Ovary (tissue), 9 donors: Measurements from ENCODE around the gene NHLH1. TPM values are rescaled to one million over a fixed set of nuclear protein-coding genes. Genes with fewer than 3 reads are reported as not detected.

Source experiments
- DNase-seq, 5 donors: peaks; one replicate each; pipeline ENCODE4 v3.0.0-alpha.2; 2019 to 2020
- H3K27ac ChIP-seq, 2 donors: fragments of 200-600 bp; one replicate each; pipeline versions ENCODE4 v1.5.1 to v1.8.0; 2019 to 2022
- H3K27me3 ChIP-seq: fragments of 200-600 bp; one replicate; pipeline ENCODE4 v1.8.0; 2022
- H3K36me3 ChIP-seq: fragments of 200-600 bp; sonication (generic); one replicate; pipeline ENCODE4 v1.5.1; 2019
- H3K4me1 ChIP-seq: one replicate; pipeline ENCODE4 v1.8.1; 2013; ENCODE audit warnings: mild to moderate bottlenecking, moderate library complexity; ENCODE audit not compliant: insufficient read depth
- H3K4me3 ChIP-seq: fragments of 200-600 bp; sonication (generic); one replicate; pipeline ENCODE4 v1.5.1; 2017
- H3K9me3 ChIP-seq, 2 donors: fragments of 200-600 bp in 1 of 2; sonication (generic) in 1 of 2; one replicate each; pipeline versions ENCODE4 v1.5.1 to v1.8.1; 2013 to 2019; ENCODE audit warnings: mild to moderate bottlenecking in 1 of 2, moderate library complexity in 1 of 2
- CTCF ChIP-seq, 3 donors: fragments of 450-650 bp in 2 of 3; fragments of 200-600 bp in 1 of 3; IDR thresholded peaks; one replicate each; pipeline versions ENCODE4 v1.5.1 to v1.8.0; 2016 to 2022; ENCODE audit warnings: antibody characterized with exemption in 3 of 3, mild to moderate bottlenecking in 1 of 3
- EP300 ChIP-seq: sonication (generic); formaldehyde crosslinking; IDR thresholded peaks from one replicate; pipeline ENCODE4 v1.6.1; 2017; ENCODE audit warnings: antibody characterized with exemption
- POLR2A ChIP-seq: fragments of 450-650 bp; IDR thresholded peaks from one replicate; pipeline ENCODE4 v1.6.1; 2017; ENCODE audit warnings: antibody characterized with exemption, mild to moderate bottlenecking, moderate library complexity
- WGBS, 3 donors: extraction: QIAGEN DNeasy Blood & Tissue Kit in 1 of 3; methylation state at CpG; one replicate each; pipeline versions ENCODE4 v1.1.5 to v1.1.7; 2013 to 2017; 5-methylcytosine and 5-hydroxymethylcytosine counted together
- intact Hi-C, 4 donors: fragments of 100-400 bp; cut with DNase I; formaldehyde crosslinking; loops; one replicate each; pipeline versions ENCODE4 v1.11.0 to v1.15.1; 2022 to 2023
- polyA plus RNA-seq, 2 donors: library from polyadenylated mRNA; stranded (reverse); fragments of 200-250 nt in 1 of 2; fragments of 350-450 nt in 1 of 2; fragmentation: Illumina TruSeq in 1 of 2; extraction: RNeasy Lipid Tissue Mini Kit (QIAGEN cat#74804) in 1 of 2; gene quantifications; one replicate each; pipeline ENCODE4 v1.2.3, GENCODE V29; 2013 to 2014
- total RNA-seq, 7 donors: library from RNA; depleted of rRNA in 2 of 7; stranded (reverse); fragments of >200 nt in 2 of 7; fragmentation: NEBNext Ultra II Directional in 3 of 7; extraction: Animal tissue kit (Norgen Biotek cat#: 25700) in 3 of 7; gene quantifications; one replicate each; pipeline versions ENCODE4 v1.1.0 to v1.2.4, GENCODE V29; 2016 to 2023
- donor health status: DM: no; HTN: no; CAD: no; lungs with moderate emphysema.
- donor health status: DM: no; HTN: no; CAD: no.
- donor health status: Bipolar disorder and iron deficiency.
- donor health status: DM: yes; HTN: yes; CAD: no.
- donor health status: DM: no; HTN: no; CAD: no.
- donor health status: DM: yes; HTN: yes; CAD: no.

The NHLH1 gene
- total and polyA plus RNA-seq, 9 donors, result 0.02 to 0.20 (median 0.08) TPM; not detected in 4

GRCh38 chr1:160404094-160404493 lies 37.2 kb downstream of the NHLH1 start:
- no peak overlapping the region for H3K27ac ChIP-seq
- no peaks in the 10 kb centered on the region for H3K27me3 ChIP-seq
- H3K4me3 ChIP-seq, result no peak overlapping the region
- intact Hi-C loops, result no loop called here
- H3K4me1 ChIP-seq, result peaks cover 10% of the 10 kb centered on the region
- no peak for DNase-seq
- 85 to 88% (median 87%) methylated on average over 3 of the region's 3 CpGs for WGBS, 3 donors
- no peaks in the 10 kb centered on the region for H3K36me3 ChIP-seq
- TF ChIP-seq EP300, result no peak
- TF ChIP-seq POLR2A, result no peak
- TF ChIP-seq CTCF (IDR thresholded peaks at IDR 0.05), result no peak
- H3K9me3 ChIP-seq, result no peaks in the 10 kb centered on the region

- Histone ChIP-seq H3K27ac (no peak overlapping the region), H3K9me3 (no peaks in the 10 kb centered on the region), H3K36me3 (no peaks in the 10 kb centered on the region), H3K27me3 (no peaks in the 10 kb centered on the region), H3K4me1 (peaks cover 10% of the 10 kb centered on the region), H3K4me3 (no peak overlapping the region)
- 67 to 78% (median 73%) methylated on average over 2 of the region's 2 CpGs for WGBS, 3 donors
- TF ChIP-seq CTCF (IDR thresholded peaks at IDR 0.05), result no peak
- TF ChIP-seq EP300, result no peak
- TF ChIP-seq POLR2A, result no peak
- no peak for DNase-seq
- intact Hi-C loops, result no loop called here
Observed at GRCh38 chr1:160405331-160405877, 38.5 kb downstream of the NHLH1 start.

- DNase-seq, result no peak
- Histone ChIP-seq H3K36me3 (no peaks in the 10 kb centered on the region), H3K9me3 (no peaks in the 10 kb centered on the region), H3K27ac (no peak overlapping the region), H3K4me1 (peaks cover 7% of the 10 kb centered on the region), H3K4me3 (no peak overlapping the region), H3K27me3 (no peaks in the 10 kb centered on the region)
- 88 to 89% (median 89%) methylated on average over 15 of the region's 15 CpGs for WGBS, 3 donors
- intact Hi-C loops, result no loop called here
- TF ChIP-seq POLR2A (no peak), EP300 (no peak), CTCF (IDR thresholded peaks at IDR 0.05) (no peak)
Observed at GRCh38 chr1:160406131-160406968, 39.5 kb downstream of the NHLH1 start.

GRCh38 chr1:160407839-160408801 lies 41.2 kb downstream of the NHLH1 start:
- no peaks in the 10 kb centered on the region for H3K4me1 ChIP-seq
- no peak overlapping the region for H3K4me3 ChIP-seq
- H3K27me3 ChIP-seq, result no peaks in the 10 kb centered on the region
- H3K27ac ChIP-seq, result no peak overlapping the region
- no peaks in the 10 kb centered on the region for H3K9me3 ChIP-seq
- DNase-seq, result no peak
- WGBS, 3 donors, result 82 to 88% (median 85%) methylated on average over 10 to 12 of the region's 12 CpGs
- intact Hi-C loops, result no loop called here
- TF ChIP-seq EP300 (no peak), POLR2A (no peak), CTCF (IDR thresholded peaks at IDR 0.05) (no peak)
- H3K36me3 ChIP-seq, result no peaks in the 10 kb centered on the region
